Stimulated activated CD8-positive, alpha-beta memory T cell treated with anti-CD3 and anti-CD28 coated beads, Interleukin-12 subunit alpha, Interleukin-12 subunit beta, amount 100 ng/mL, for 24 hours (primary cell): ENCODE measurements around the gene HLA-E.
"Not testable (repeated sequence)": the region's sequence is repeated elsewhere in the genome, so short reads cannot be mapped to it uniquely, and the experiment has no call there.

Source experiments
- DNase-seq: peaks from one replicate; pipeline ENCODE4 v3.0.0-alpha.2; 2020; ENCODE audit errors: extremely low read depth

HLA-E gene

DNA sequence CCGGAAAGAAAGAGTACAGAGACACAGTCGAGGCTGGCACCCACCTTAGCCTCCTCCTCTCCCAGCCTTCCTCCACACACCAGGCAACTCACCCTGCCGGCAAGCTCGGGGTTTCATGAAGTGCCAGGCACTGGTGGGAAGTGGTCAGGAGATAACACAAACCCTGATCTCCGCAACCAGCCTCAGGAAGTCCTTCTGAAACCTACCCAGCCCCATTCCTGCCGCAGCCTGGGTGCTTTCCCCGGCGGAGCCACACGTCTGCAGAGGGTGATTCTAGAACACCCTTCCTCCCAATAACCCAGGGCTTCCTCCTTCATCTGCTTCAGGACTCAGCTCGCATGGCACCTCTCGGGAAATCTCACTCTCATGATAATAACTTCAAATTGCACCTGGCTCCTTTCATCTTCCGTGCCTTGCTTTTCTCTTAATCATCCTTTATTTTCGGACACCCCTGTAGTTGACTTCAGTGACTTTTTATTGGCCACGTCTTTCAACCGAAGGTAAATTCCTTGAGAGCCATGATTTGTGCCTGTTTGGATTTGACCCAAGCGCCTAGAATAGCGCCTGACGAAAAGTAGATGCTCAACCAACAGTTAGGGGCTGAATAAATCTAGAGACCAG, 8.7 kb upstream of the HLA-E start:
- DNase-seq: no peak

DNA sequence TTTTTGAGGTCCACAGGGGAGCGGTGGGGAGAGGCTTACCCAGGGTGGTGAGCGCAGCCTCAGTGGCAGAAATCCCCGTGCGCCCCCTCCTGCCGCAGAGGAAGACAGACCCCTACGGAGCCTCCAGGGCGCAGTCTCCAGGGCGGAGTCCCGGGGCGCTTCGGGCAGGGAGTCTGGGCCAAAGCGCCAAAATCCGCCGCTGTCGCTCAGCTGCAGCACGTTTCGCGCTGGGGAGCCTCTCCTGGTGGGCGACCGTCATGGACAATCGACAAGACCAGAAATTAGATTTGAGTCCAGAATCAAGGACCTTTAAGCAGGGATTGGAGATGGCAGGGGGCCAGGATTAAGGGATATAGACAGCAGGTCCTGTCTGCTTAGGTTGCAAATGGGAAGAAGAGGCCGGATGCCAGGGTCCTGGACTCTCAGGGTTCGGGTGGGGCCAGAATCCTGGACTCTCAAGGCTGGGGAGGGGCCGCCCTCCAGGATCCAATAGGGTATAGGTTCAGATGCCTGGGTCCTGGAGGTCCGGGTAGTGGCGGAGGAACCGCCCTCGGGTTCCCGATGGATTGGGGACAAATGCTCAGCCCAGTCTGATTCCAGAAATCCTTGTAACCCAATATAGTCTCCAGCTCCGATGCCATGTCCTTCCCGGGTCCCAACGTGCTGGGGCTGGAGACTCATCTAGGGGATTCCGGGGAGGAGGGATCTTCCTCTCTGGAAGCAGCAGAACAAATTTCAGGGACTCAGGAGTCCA, 7.9 kb upstream of the HLA-E start:
- no peak for DNase-seq

DNA sequence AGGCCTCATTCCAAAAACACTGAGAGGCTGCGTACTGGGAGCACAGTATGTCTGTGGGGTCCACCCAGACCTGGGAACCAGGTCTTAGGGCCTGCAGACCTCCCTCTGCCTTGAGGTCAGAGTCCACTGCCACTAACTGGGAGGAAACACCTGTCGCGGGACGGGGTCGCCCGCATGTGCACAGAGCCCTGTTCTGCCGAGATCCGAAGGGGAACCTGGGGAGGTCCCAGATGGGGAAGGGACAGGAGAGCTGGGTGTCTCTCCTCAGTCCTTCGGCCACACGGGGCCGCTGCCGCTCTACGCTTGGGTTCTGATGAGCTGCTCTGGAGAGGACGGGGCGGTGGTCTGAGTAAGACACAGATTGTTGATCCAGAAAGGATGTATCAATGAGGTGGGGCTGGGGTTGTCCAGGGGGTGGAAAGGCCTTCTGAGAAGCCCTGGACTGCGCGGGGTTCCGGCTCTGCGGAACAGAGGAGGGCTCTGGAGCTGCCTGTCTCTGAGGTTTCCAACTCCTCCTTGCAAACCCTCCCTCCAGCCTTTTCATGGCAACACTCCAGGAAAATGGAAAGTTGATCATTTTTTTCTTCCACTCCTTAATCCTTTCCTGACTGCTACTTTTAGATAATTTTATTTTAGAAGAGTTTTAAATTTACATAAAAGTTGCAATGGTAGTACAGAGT, 7.2 kb upstream of the HLA-E start:
- not testable (repeated sequence) for DNase-seq

DNA sequence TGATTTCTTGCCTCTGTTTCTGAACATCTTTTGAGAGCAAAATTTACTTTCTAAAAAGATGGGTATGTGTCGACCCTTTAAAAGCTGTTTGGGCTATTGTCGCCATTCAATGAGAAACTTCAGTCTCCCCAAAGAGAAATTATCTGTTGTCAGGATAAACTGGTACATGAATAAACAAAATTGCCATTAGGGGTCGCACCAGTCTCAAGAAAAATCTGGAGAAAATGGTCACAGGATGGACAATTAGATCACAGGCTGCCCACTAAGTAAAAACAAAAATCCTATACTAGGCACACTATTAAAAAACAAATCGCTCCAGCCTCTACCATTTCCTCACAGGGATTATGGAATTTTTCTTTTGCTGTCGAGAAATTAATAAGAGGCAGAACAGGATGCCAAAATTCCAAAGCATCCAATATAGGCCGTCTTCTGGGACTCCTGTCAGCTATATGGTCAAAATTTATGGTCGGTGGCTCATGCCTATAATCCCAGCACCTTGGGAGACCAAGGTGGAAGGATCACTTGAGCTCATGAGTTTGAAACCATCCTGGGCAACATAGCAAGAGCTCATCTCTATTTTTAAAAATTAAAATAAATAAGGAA, 5.5 kb upstream of the HLA-E start:
- DNase-seq: no peak

DNA sequence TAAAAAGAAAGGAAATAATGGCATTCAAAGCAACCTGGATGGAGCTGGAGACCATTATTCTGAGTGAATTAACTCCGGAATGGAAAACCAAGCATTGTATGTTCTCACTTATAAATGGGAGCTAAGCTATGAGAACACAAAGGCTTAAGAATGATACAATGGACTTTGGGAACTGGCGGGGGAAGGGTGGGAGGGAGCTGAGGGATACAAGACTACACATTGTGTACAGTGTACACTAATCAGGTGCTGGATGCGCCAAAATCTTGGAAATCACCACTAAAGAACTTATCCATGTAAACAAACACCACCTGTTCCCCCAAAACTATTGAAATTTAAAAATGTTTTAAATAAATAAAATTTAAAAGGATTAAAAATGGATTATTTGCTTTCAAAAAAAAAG, 4.1 kb upstream of the HLA-E start:
- no peak for DNase-seq

DNA sequence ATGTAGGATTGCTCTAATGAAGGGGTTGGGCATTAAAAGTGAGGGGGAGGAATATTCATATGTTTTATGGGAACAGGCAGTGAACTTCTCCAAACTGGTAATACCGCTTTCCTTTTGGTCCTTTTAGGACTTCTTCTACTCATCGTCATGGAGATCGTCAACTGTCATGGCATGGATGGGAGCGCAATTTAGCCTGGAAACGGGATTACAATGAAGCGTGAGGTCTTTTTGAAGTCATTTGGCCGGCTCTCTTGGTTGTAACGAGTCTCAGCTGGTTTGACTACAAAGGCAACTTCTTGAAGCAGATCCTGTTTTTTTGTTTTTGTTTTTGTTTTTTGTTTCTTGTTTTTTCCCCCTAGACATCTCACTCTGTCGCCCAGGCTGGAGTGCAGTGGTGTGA, 1.4 kb upstream of the HLA-E start:
- DNase-seq: no peak

DNA sequence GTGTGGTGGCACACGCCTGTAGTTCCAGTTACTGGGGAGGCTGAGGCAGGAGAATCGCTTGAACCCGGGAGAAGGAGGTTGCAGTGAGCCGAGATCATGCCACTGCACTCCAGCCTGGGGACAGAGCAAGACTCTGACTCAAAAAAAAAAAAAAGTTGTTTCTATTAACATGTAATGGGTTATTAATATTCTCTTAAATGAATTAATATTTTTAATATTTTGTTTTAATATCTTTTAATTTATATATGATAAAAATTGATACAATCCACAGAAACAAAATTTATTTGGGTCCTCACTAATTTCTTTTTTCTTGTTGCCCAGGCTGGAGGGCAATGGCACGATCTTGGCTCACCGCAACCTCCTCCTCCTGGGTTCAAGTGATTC, 620 bp upstream of the HLA-E start:
- DNase-seq: not testable (repeated sequence)

- DNase-seq: peak; percentile 71
Measured at GRCh38 chr6:30490026-30490876, 942 bp downstream of the HLA-E start.

- not testable (repeated sequence) for DNase-seq
Measured at GRCh38 chr6:30491291-30491953, 2.1 kb downstream of the HLA-E start.

DNA sequence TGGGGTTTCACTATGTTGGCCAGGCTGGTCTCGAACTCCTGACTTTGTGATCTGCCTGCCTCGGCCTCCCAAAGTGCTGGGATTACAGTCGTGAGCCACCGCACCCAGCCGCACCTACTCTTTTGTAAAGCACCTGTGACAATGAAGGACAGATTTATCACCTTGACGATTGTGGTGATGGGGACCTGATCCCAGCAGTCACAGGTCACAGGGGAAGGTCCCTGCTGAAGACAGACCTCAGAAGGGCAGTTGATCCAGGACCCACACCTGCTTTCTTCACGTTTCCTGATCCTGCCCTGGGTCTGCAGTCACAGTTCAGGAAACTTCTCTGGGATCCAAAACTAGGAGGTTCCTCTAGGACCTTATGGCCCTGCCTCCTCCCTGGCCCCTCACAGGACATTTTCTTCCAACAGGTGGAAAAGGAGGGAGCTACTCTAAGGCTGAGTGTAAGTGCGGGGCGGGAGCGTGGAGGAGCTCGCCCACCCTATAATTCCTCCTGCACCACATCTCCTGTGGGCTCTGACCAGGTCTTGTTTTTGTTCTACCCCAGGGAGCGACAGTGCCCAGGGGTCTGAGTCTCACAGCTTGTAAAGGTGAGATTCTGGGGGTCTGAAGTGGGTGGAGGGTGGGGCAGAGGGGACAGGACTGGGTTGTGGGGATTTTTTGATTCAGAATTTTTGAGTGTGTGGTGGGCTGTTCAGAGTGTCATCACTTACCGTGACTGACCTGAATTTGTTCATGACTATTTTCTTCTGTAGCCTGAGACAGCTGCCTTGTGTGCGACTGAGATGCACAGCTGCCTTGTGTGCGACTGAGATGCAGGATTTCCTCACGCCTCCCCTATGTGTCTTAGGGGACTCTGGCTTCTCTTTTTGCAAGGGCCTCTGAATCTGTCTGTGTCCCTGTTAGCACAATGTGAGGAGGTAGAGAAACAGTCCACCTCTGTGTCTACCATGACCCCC, 3.0 kb downstream of the HLA-E start:
- no peak for DNase-seq

DNA sequence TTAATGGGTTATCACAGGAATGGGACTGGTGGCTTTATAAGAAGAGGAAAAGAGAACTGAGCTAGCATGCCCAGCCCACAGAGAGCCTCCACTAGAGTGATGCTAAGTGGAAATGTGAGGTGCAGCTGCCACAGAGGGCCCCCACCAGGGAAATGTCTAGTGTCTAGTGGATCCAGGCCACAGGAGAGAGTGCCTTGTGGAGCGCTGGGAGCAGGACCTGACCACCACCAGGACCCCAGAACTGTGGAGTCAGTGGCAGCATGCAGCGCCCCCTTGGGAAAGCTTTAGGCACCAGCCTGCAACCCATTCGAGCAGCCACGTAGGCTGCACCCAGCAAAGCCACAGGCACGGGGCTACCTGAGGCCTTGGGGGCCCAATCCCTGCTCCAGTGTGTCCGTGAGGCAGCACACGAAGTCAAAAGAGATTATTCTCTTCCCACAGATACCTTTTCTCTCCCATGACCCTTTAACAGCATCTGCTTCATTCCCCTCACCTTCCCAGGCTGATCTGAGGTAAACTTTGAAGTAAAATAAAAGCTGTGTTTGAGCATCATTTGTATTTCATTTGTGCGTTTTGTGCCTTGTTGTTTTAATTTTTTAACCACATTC, 4.4 kb downstream of the HLA-E start:
- DNase-seq: no peak

- DNase-seq: no peak
Measured at GRCh38 chr6:30494291-30494861, 5.1 kb downstream of the HLA-E start.

DNA sequence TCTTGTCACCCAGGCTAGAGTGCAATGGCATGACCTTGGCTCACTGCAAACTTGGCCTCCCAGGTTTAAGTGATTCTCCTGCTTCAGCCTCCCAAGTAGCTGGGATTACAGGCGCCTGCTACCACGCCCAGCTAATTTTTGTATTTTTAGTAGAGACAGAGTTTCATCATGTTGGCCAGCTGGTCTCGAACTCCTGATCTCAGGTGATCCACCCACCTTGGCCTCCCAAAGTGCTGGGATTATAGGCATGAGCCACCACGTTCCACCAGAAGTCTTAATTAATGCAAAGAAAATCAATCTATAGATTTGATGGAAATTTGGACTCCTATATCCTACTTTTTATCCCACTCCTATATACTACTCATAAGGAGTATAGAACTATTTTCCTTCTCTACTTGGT, 5.8 kb downstream of the HLA-E start:
- DNase-seq: not testable (repeated sequence)

- no peak for DNase-seq
Measured at GRCh38 chr6:30495993-30496392, 6.7 kb downstream of the HLA-E start.

DNA sequence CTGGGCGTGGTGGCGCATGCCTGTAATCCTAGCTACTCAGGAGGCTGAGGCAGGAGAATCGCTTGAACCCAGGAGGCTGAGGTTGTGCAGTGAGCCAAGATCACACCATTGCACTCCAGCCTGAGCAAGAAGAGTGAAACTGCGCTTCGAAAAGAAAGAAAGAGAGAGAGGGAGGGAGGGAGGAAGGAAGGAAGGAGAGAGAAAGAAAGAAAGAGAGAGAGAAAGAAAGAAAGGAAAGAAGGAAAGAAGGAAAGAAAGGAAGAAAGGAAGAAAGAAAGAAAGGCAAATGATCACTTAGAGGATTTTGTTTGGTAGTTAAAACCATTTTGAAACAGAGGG, 7.9 kb downstream of the HLA-E start:
- not testable (repeated sequence) for DNase-seq

- no peak for DNase-seq
Measured at GRCh38 chr6:30497714-30498113, 8.4 kb downstream of the HLA-E start.

GRCh38 chr6:30498705-30499104, 9.4 kb downstream of the HLA-E start:
- not testable (repeated sequence) for DNase-seq

- DNase-seq: no peak
Measured at GRCh38 chr6:30500421-30501355, 11.4 kb downstream of the HLA-E start.
